ENCODE data around the gene POU4F1. TPM values are rescaled to one million over a fixed set of nuclear protein-coding genes. Genes with fewer than 3 reads are reported as not detected.
A peak's percentile ranks its signal among the peaks of the same experiment; 100 is the strongest.

Gene POU4F1
- total and polyA plus RNA-seq, 2 donors (not counting 3 experiments of a cell fraction or from before 2014, with no cell fraction given), result 0.30 to 1.1 TPM

DNA sequence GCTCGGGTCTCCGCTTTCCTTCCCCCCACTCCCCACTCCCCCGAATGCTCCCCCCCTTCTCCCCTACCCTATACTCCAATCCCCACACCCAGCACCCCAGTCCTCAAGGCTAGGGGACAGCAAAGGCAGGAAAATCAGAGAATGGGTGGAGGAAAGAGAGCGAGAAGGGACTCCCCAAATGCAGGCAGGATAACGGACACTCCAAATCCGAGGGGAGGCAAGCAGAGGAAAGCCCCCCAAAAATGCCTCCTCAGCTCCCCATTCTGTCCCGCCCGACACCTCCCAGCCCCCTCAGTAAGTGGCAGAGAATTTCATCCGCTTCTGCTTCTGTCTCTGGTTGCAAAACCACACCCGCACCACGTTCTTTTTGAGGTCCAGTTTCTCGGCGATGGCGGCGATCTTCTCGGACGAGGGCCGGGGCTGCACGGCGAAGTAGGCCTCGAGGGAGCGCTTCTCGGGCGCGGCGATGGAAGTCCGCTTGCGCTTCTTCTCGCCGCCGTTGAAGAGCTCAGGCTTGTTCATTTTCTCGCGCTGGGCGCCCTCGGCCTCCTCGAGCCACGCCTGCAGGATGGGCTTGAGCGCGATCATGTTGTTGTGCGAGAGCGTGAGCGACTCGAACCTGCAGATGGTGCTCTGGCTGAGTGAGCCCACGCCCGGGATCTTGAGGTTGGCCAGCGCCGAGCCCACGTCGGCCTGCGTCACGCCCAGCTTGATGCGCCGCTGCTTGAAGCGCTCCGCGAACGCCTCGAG lies 2.1 kb downstream of the POU4F1 start:
- H3K79me2 ChIP-seq (ENCODE audit: control insufficient read depth, insufficient read depth, low read length), result no peaks in the 10 kb centered on the region
- no TSS peak for BruUV-seq (replicated peaks)
- H3K9me3 ChIP-seq (replicated peaks; ENCODE audit: control insufficient read depth, insufficient read depth, low read length), result no peaks in the 10 kb centered on the region
- H3K27me3 ChIP-seq (ENCODE audit: control insufficient read depth in 2 of 2, insufficient read depth in 2 of 2, low read length in 2 of 2), result peaks cover 78 to 96% of the 10 kb centered on the region in 2 experiments
- H3K4me1 ChIP-seq (ENCODE audit: control insufficient read depth, extremely low read depth, insufficient read depth, low read length), result peaks cover 6% of the 10 kb centered on the region
- FAIRE-seq (no peak), DNase-seq (ENCODE audit: low read depth, low spot score) (peak; percentile 34)
- POLR2A ChIA-PET, result no interaction called here
- dilution Hi-C loops (cut with MboI; ENCODE audit: extremely low pct_ligation_motif_present, low sequenced_read_pairs), result no loop called here
- H3K4me3 ChIP-seq (replicated peaks in 1 of 3; ENCODE audit: insufficient read depth in 1 of 3, low read depth in 1 of 3, low read length in 3 of 3), result no peak overlapping the region
- peak overlapping the region; percentile 15 for H2AFZ ChIP-seq (ENCODE audit: low read depth, low read length)
- intact Hi-C loops (cut with micrococcal nuclease), result loop anchor here (5.0 kb wide), 1 partner anchor 469 kb away; no protein-coding TSS in a partner anchor
- H4K20me1 ChIP-seq (replicated peaks; ENCODE audit: control insufficient read depth, extremely low read depth, insufficient read depth, low read length), result no peaks in the 10 kb centered on the region
- H3K27ac ChIP-seq (ENCODE audit: insufficient read depth, low read depth, low read length), result no peak overlapping the region
- H3K9ac ChIP-seq (replicated peaks; ENCODE audit: extremely low read depth, insufficient read depth, low read length), result no peak overlapping the region
- no peaks in the 10 kb centered on the region for H3K36me3 ChIP-seq (ENCODE audit: control insufficient read depth in 2 of 2, extremely low read depth in 1 of 2, insufficient read depth in 2 of 2, low read length in 2 of 2)
- CTCF ChIA-PET, result interaction anchor here (1.3 kb wide), 1 partner anchor 464 kb away, joined by 3 read pairs; no protein-coding TSS in a partner anchor
- no peak overlapping the region for H3K4me2 ChIP-seq (ENCODE audit: insufficient read depth, low read length)
- TF ChIP-seq FOS (IDR thresholded peaks at IDR 0.05; ENCODE audit: borderline replicate concordance, insufficient read depth, low read length), result no peak
- peak; percentile 77 for TF ChIP-seq EZH2 (IDR thresholded peaks at IDR 0.05; ENCODE audit: borderline replicate concordance, low read depth, low read length, severe bottlenecking)
- no peak for TF ChIP-seq GATA2 (IDR thresholded peaks at IDR 0.05; ENCODE audit: insufficient read depth, insufficient read length, low read depth, low read length)
- H3K9me1 ChIP-seq (replicated peaks; ENCODE audit: control insufficient read depth, extremely low read depth, insufficient read depth, low read length), result no peaks in the 10 kb centered on the region

DNA sequence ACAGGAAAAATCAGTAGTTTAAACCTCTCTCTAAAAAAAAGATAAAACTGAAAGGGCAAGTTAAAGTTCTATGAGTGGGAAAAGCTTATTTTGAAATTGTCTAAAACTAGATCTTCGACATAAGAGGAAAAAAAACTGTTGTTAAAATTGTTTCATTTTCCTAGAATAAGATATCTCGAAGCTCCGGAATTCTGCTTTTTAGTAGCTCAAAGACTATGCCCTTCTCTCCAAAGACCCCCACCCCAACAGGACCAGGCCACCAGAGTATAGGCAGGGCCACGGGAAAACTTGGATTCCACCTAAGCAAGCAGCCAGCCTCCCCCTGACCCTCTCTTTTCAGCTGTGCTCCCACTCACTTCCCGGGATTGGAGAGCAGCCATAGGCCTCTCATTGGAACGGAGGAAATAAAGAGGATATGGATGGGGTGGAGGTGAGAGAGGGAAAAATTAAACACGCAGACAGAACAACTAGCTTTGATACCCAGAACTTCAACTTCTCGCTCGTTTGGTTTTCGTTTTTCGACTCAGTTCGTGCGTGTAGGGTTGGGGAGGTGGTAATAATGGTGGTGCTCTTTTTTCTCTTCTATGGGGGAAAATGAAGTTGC lies 3.0 kb downstream of the POU4F1 start:
- BruUV-seq (replicated peaks), result no TSS peak
- H3K9me1 ChIP-seq (replicated peaks; ENCODE audit: control insufficient read depth, extremely low read depth, insufficient read depth, low read length), result no peaks in the 10 kb centered on the region
- CTCF ChIA-PET, result interaction anchor here (1.3 kb wide), 1 partner anchor 463 kb away, joined by 3 read pairs; no protein-coding TSS in a partner anchor

More for the DNA sequence above, 3.0 kb downstream of the POU4F1 start:
- H3K27ac ChIP-seq (ENCODE audit: insufficient read depth, low read depth, low read length), result no peak overlapping the region
- no peaks in the 10 kb centered on the region for H4K20me1 ChIP-seq (replicated peaks; ENCODE audit: control insufficient read depth, extremely low read depth, insufficient read depth, low read length)
- no peak overlapping the region for H2AFZ ChIP-seq (ENCODE audit: low read depth, low read length)
- TF ChIP-seq POLR2A (IDR thresholded peaks at IDR 0.05; ENCODE audit: low read depth, low read length), result no peak
- TF ChIP-seq, protein P1, sequence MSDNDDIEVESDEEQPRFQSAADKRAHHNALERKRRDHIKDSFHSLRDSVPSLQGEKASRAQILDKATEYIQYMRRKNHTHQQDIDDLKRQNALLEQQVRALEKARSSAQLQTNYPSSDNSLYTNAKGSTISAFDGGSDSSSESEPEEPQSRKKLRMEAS (IDR thresholded peaks at IDR 0.05; ENCODE audit: insufficient read depth, insufficient read length), result no peak
- no peak for TF ChIP-seq MYC (IDR thresholded peaks at IDR 0.05; ENCODE audit: low read depth, low read length)
- TF ChIP-seq JUN (IDR thresholded peaks at IDR 0.05; ENCODE audit: borderline replicate concordance, insufficient read depth, insufficient read length, low read depth), result no peak
- TF ChIP-seq POLR2AphosphoS5 (IDR thresholded peaks at IDR 0.05; ENCODE audit: insufficient read depth, low read depth, low read length), result no peak
- TF ChIP-seq EZH2 (IDR thresholded peaks at IDR 0.05; ENCODE audit: borderline replicate concordance, low read depth, low read length, severe bottlenecking), result no peak
- no peak for TF ChIP-seq FOS (IDR thresholded peaks at IDR 0.05; ENCODE audit: borderline replicate concordance, insufficient read depth, low read length)
- TF ChIP-seq, protein P2, sequence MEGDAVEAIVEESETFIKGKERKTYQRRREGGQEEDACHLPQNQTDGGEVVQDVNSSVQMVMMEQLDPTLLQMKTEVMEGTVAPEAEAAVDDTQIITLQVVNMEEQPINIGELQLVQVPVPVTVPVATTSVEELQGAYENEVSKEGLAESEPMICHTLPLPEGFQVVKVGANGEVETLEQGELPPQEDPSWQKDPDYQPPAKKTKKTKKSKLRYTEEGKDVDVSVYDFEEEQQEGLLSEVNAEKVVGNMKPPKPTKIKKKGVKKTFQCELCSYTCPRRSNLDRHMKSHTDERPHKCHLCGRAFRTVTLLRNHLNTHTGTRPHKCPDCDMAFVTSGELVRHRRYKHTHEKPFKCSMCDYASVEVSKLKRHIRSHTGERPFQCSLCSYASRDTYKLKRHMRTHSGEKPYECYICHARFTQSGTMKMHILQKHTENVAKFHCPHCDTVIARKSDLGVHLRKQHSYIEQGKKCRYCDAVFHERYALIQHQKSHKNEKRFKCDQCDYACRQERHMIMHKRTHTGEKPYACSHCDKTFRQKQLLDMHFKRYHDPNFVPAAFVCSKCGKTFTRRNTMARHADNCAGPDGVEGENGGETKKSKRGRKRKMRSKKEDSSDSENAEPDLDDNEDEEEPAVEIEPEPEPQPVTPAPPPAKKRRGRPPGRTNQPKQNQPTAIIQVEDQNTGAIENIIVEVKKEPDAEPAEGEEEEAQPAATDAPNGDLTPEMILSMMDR (IDR thresholded peaks at IDR 0.05; ENCODE audit: extremely low read depth in 1 of 2, insufficient read depth in 1 of 2, low read depth in 1 of 2, low read length in 2 of 2), result no peak
- TF ChIP-seq GATA2 (IDR thresholded peaks at IDR 0.05; ENCODE audit: insufficient read depth, insufficient read length, low read depth, low read length), result no peak
- H3K4me1 ChIP-seq (ENCODE audit: control insufficient read depth, extremely low read depth, insufficient read depth, low read length), result peaks cover 6% of the 10 kb centered on the region
- H3K36me3 ChIP-seq (ENCODE audit: control insufficient read depth in 2 of 2, extremely low read depth in 1 of 2, insufficient read depth in 2 of 2, low read length in 2 of 2), result no peaks in the 10 kb centered on the region
- dilution Hi-C loops (cut with MboI; ENCODE audit: extremely low pct_ligation_motif_present, low sequenced_read_pairs), result no loop called here
- H3K4me2 ChIP-seq (ENCODE audit: insufficient read depth, low read length), result no peak overlapping the region
- no peaks in the 10 kb centered on the region for H3K9me3 ChIP-seq (replicated peaks; ENCODE audit: control insufficient read depth, insufficient read depth, low read length)
- no peaks in the 10 kb centered on the region for H3K79me2 ChIP-seq (ENCODE audit: control insufficient read depth, insufficient read depth, low read length)
- no peak overlapping the region for H3K4me3 ChIP-seq (replicated peaks in 1 of 3; ENCODE audit: insufficient read depth in 1 of 3, low read depth in 1 of 3, low read length in 3 of 3)
- FAIRE-seq, result no peak
- H3K9ac ChIP-seq (replicated peaks; ENCODE audit: extremely low read depth, insufficient read depth, low read length), result no peak overlapping the region
- intact Hi-C loops (cut with micrococcal nuclease), result loop anchor here (5.0 kb wide), 1 partner anchor 468 kb away; no protein-coding TSS in a partner anchor
- peaks cover 79 to 96% of the 10 kb centered on the region in 2 experiments for H3K27me3 ChIP-seq (ENCODE audit: control insufficient read depth in 2 of 2, insufficient read depth in 2 of 2, low read length in 2 of 2)
- POLR2A ChIA-PET, result no interaction called here
- no peak for DNase-seq (ENCODE audit: low read depth, low spot score)
